ENCODE results near the gene AHDC1. TPM values are rescaled to one million over a fixed set of nuclear protein-coding genes. Genes with fewer than 3 reads are reported as not detected.

The AHDC1 gene
- total and polyA plus RNA-seq, 2 of the 13 experiments (the other 11 are each of a cell fraction or from before 2014, with no cell fraction given): 1.0 to 2.7 TPM

- TF ChIP-seq CREBL2 (CRISPR knock-in tag; IDR thresholded peaks at IDR 0.05; ENCODE audit: borderline replicate concordance): 0 out of 2 replicates have a peak, but pooled peaks have one; percentile 34
- peak; percentile 68 for TF ChIP-seq ZBTB33 (CRISPR knock-in tag; IDR thresholded peaks at IDR 0.05)
- TF ChIP-seq AHR (CRISPR knock-in tag; IDR thresholded peaks at IDR 0.05): no peak
- TF ChIP-seq SNAPC2 (CRISPR knock-in tag; IDR thresholded peaks at IDR 0.05): peak; percentile 86
- no peak for TF ChIP-seq IRX3 (CRISPR knock-in tag; IDR thresholded peaks at IDR 0.05; ENCODE audit: borderline replicate concordance, low read depth)
- peak; percentile 92 for TF ChIP-seq MIER3 (CRISPR knock-in tag; IDR thresholded peaks at IDR 0.05; ENCODE audit: borderline replicate concordance)
- TF ChIP-seq RCOR2 (CRISPR knock-in tag; IDR thresholded peaks at IDR 0.05): peak; percentile 79; the same call in 1 of the 2 replicates
- peak; percentile 16; the same call in 1 of the 2 replicates for TF ChIP-seq ZNF564 (CRISPR knock-in tag; IDR thresholded peaks at IDR 0.05)
- peak; percentile 96 for TF ChIP-seq DPF2 (CRISPR knock-in tag; IDR thresholded peaks at IDR 0.05; ENCODE audit: borderline replicate concordance, low read depth)
- no peak for TF ChIP-seq ZNF891 (CRISPR knock-in tag; IDR thresholded peaks at IDR 0.05)
- peak; percentile 99 for TF ChIP-seq MTA1 (CRISPR knock-in tag; IDR thresholded peaks at IDR 0.05; ENCODE audit: borderline replicate concordance)
- no peak; the same call in 1 of the 2 replicates for TF ChIP-seq ZNF816 (CRISPR knock-in tag; IDR thresholded peaks at IDR 0.05; ENCODE audit: borderline replicate concordance)
- TF ChIP-seq YEATS4 (CRISPR knock-in tag; IDR thresholded peaks at IDR 0.05; ENCODE audit: borderline replicate concordance): peak; percentile 52; the same call in 1 of the 2 replicates
- peak; percentile 91 for TF ChIP-seq HNF1B (CRISPR knock-in tag; IDR thresholded peaks at IDR 0.05)
- no peak for TF ChIP-seq DBP (CRISPR knock-in tag; IDR thresholded peaks at IDR 0.05; ENCODE audit: not compliant biosample characterization)
- no peak for TF ChIP-seq ZNF558 (CRISPR knock-in tag; IDR thresholded peaks at IDR 0.05; ENCODE audit: borderline replicate concordance)
- no peak for TF ChIP-seq CC2D1A (CRISPR knock-in tag; IDR thresholded peaks at IDR 0.05)
- TF ChIP-seq KLF6 (CRISPR knock-in tag; IDR thresholded peaks at IDR 0.05): no peak
- TF ChIP-seq TFDP1 (CRISPR knock-in tag; IDR thresholded peaks at IDR 0.05; ENCODE audit: borderline replicate concordance): no peak
- peak; percentile 38; the same call in 1 of the 2 replicates for TF ChIP-seq YEATS2 (CRISPR knock-in tag; IDR thresholded peaks at IDR 0.05; ENCODE audit: borderline replicate concordance)
- TF ChIP-seq FOXP1 (IDR thresholded peaks at IDR 0.05): no peak
- peak; percentile 87 for TF ChIP-seq FOXP1 (CRISPR knock-in tag; IDR thresholded peaks at IDR 0.05)
- TF ChIP-seq SOX5 (CRISPR knock-in tag; IDR thresholded peaks at IDR 0.05; ENCODE audit: borderline replicate concordance): peak; percentile 93
- TF ChIP-seq GPBP1L1 (CRISPR knock-in tag; IDR thresholded peaks at IDR 0.05): no peak
These were observed 3.4 kb upstream of the AHDC1 start (continued) for GRCh38 chr1:27607239-27607804.

Data from HepG2 (cell line).